ENCODE results near the gene ALPL. TPM values are rescaled to one million over a fixed set of nuclear protein-coding genes. Genes with fewer than 3 reads are reported as not detected.
A peak's percentile ranks its signal among the peaks of the same experiment; 100 is the strongest.

ALPL gene
- polyA plus RNA-seq, 3 donors from 2014 or later: not detected

DNA sequence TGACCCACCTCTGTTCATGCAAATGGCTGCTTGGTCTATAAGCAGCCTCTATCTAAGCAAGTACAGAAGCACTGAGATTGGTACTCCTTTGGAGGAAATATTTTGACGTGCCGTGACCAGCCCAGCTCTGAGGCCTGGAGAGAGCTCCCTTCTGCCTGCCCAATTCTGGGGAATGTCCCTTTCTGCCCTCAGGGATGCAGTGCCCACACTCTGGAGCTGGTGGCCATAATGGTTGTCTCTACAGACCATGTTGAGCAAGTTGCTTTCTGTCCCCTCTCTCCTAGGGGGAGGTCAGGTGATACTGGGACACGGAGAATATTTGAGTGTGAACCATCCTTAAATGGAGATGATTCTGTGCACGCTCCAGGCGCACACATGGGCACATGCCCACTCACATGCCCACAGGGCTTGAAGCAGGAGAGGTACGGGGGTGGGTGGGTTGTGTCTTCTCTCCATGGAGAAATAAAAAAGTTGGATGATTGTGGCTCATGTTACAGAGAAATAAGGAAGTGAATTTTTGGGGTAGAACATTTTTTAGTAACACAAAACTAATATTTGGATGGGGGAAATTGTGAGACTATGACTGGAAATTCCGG is 13.9 kb upstream of the ALPL start:
- no peak for DNase-seq
- H3K9me3 Mint-ChIP-seq: no peaks in the 10 kb centered on the region
- H3K27me3 Mint-ChIP-seq (ENCODE audit: low read depth in 3 of 3): peaks cover 3 to 13% (median 8%) of the 10 kb centered on the region in 3 donors
- no peak overlapping the region for H3K27ac Mint-ChIP-seq
- H3K4me3 Mint-ChIP-seq: no peak overlapping the region
- H3K36me3 Mint-ChIP-seq: no peaks in the 10 kb centered on the region
- no peaks in the 10 kb centered on the region for H3K4me1 Mint-ChIP-seq

- H3K4me1 Mint-ChIP-seq: no peaks in the 10 kb centered on the region
- H3K27me3 Mint-ChIP-seq (ENCODE audit: low read depth in 3 of 3): peaks cover 3 to 13% (median 6%) of the 10 kb centered on the region in 3 donors
Measured at GRCh38 chr1:21496063-21496462, 13.2 kb upstream of the ALPL start.

GRCh38 chr1:21496886-21497285 is 12.3 kb upstream of the ALPL start:
- DNase-seq: no peak
- no peak overlapping the region for H3K4me3 Mint-ChIP-seq
- no peaks in the 10 kb centered on the region for H3K36me3 Mint-ChIP-seq
- no peaks in the 10 kb centered on the region for H3K9me3 Mint-ChIP-seq
- H3K27me3 Mint-ChIP-seq (ENCODE audit: low read depth in 3 of 3): peaks cover 3 to 13% (median 6%) of the 10 kb centered on the region in 3 donors
- no peaks in the 10 kb centered on the region for H3K4me1 Mint-ChIP-seq
- no peak overlapping the region for H3K27ac Mint-ChIP-seq

More at GRCh38 chr1:21496063-21496462, 13.2 kb upstream of the ALPL start:
- no peak overlapping the region for H3K4me3 Mint-ChIP-seq
- DNase-seq: no peak
- no peaks in the 10 kb centered on the region for H3K9me3 Mint-ChIP-seq
- H3K36me3 Mint-ChIP-seq: no peaks in the 10 kb centered on the region
- H3K27ac Mint-ChIP-seq: no peak overlapping the region

GRCh38 chr1:21497466-21498061 is 11.7 kb upstream of the ALPL start:
- Mint-ChIP-seq H3K9me3 (no peaks in the 10 kb centered on the region), H3K4me3 (no peak overlapping the region), H3K27ac (no peak overlapping the region), H3K27me3 (ENCODE audit: low read depth in 3 of 3) (peaks cover 3 to 8% (median 6%) of the 10 kb centered on the region in 3 donors), H3K4me1 (no peaks in the 10 kb centered on the region), H3K36me3 (no peaks in the 10 kb centered on the region)
- DNase-seq: no peak

- H3K27ac Mint-ChIP-seq: no peak overlapping the region
- H3K27me3 Mint-ChIP-seq (ENCODE audit: low read depth in 3 of 3): peaks cover 3 to 4% (median 4%) of the 10 kb centered on the region in 3 donors
- no peak overlapping the region for H3K4me3 Mint-ChIP-seq
- no peak for DNase-seq
- H3K9me3 Mint-ChIP-seq: no peaks in the 10 kb centered on the region
- H3K36me3 Mint-ChIP-seq: no peaks in the 10 kb centered on the region
- no peaks in the 10 kb centered on the region for H3K4me1 Mint-ChIP-seq
Measured at GRCh38 chr1:21499283-21499950, 9.8 kb upstream of the ALPL start.

GRCh38 chr1:21503706-21504377 is 5.4 kb upstream of the ALPL start:
- H3K9me3 Mint-ChIP-seq: no peaks in the 10 kb centered on the region

DNA sequence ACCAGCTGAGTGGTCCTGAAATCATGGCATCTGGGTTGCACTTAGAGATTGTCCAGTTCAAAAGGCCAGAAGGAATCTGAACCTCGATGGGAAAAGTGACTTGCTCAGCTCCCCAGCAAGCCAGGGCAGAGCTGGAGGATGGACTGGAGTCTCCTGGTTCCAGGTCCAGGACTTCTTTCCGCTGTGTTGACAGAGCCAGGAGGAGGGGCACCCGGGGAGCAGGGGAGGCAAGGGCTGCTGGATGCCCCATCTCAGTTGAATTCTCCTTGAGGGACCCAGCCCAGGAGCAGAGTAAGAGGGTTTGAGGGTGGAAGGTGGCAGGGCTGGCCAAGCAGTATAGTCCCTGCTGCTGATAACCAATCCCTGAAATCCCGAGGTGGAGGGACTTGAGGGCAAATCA is 2.4 kb upstream of the ALPL start:
- no peak overlapping the region for H3K27ac Mint-ChIP-seq
- H3K36me3 Mint-ChIP-seq: no peaks in the 10 kb centered on the region
- no peaks in the 10 kb centered on the region for H3K9me3 Mint-ChIP-seq
- DNase-seq: no peak
- H3K4me3 Mint-ChIP-seq: no peak overlapping the region
- H3K4me1 Mint-ChIP-seq: peaks cover 4 to 13% of the 10 kb centered on the region in 2 donors
- H3K27me3 Mint-ChIP-seq (ENCODE audit: low read depth in 3 of 3): peaks cover 0 to 31% (median 15%) of the 10 kb centered on the region in 3 donors

More at GRCh38 chr1:21503706-21504377, 5.4 kb upstream of the ALPL start:
- H3K27me3 Mint-ChIP-seq (ENCODE audit: low read depth in 3 of 3): peaks cover 0 to 17% (median 9%) of the 10 kb centered on the region in 3 donors
- H3K4me3 Mint-ChIP-seq: no peak overlapping the region
- DNase-seq: no peak
- peaks cover 2 to 4% of the 10 kb centered on the region in 2 donors for H3K4me1 Mint-ChIP-seq
- H3K36me3 Mint-ChIP-seq: no peaks in the 10 kb centered on the region
- no peak overlapping the region for H3K27ac Mint-ChIP-seq

- DNase-seq: no peak
- Mint-ChIP-seq H3K27me3 (ENCODE audit: low read depth in 3 of 3) (peaks cover 0 to 34% (median 15%) of the 10 kb centered on the region in 3 donors), H3K4me1 (peaks cover 4 to 13% of the 10 kb centered on the region in 2 donors), H3K9me3 (no peaks in the 10 kb centered on the region), H3K36me3 (no peaks in the 10 kb centered on the region), H3K27ac (no peak overlapping the region), H3K4me3 (peak overlapping the region in 2 of 5 donors; percentile 9 to 21)
Measured at GRCh38 chr1:21507511-21508270, 1.5 kb upstream of the ALPL start.

DNA sequence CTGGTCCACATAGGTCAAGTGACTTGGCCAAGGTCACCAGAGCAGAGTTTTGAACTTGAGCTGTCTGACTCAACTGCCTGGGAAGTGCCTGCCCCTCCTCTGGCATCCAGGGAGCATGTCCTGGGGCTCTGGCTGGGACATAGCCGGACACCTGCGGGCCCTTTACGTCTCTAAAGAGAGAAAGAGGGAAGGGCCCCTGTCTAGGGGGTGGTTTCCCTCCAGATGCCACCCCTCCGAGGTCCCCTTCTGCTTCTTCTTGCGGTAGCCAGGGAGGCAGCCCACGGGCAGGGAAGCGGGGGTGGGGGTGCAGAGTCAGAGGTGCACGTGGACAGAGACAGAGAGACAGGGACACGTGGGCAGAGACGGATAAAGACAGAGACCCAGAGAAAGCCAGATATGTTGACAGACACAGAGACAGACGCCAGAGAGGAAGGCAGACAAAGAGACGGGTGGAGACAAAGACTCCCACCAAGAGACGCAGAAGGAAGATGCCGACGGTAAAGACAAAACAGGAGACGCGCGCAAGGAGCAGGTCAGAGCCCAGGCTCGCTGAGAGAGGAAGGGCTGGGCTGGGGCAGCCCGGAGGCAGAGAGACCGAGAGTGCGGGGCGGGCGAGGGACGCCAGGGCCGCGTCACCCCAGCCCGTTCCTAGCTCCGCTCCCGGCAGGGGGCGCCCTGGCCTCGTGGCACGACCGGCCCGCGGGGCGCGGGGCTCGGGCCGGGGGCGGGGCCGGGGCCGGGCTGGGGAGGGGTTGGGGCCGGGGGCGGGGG is 458 bp upstream of the ALPL start:
- peak overlapping the region; percentile 5 to 75 (median 67) for H3K4me3 Mint-ChIP-seq
- H3K9me3 Mint-ChIP-seq: no peaks in the 10 kb centered on the region
- peak; percentile 25 to 29 (median 28) for DNase-seq
- no peak overlapping the region for H3K27ac Mint-ChIP-seq
- H3K27me3 Mint-ChIP-seq (ENCODE audit: low read depth in 3 of 3): peaks cover 0 to 33% (median 15%) of the 10 kb centered on the region in 3 donors
- peaks cover 4 to 13% of the 10 kb centered on the region in 2 donors for H3K4me1 Mint-ChIP-seq
- no peaks in the 10 kb centered on the region for H3K36me3 Mint-ChIP-seq

GRCh38 chr1:21510113-21510493 is 880 bp downstream of the ALPL start:
- Mint-ChIP-seq H3K9me3 (no peaks in the 10 kb centered on the region), H3K4me1 (peaks cover 4 to 13% of the 10 kb centered on the region in 2 donors), H3K27me3 (ENCODE audit: low read depth in 3 of 3) (peaks cover 0 to 31% (median 15%) of the 10 kb centered on the region in 3 donors), H3K27ac (no peak overlapping the region), H3K4me3 (peak overlapping the region in 3 of 5 donors; percentile 26 to 57 (median 32)), H3K36me3 (no peaks in the 10 kb centered on the region)
- no peak for DNase-seq

DNA sequence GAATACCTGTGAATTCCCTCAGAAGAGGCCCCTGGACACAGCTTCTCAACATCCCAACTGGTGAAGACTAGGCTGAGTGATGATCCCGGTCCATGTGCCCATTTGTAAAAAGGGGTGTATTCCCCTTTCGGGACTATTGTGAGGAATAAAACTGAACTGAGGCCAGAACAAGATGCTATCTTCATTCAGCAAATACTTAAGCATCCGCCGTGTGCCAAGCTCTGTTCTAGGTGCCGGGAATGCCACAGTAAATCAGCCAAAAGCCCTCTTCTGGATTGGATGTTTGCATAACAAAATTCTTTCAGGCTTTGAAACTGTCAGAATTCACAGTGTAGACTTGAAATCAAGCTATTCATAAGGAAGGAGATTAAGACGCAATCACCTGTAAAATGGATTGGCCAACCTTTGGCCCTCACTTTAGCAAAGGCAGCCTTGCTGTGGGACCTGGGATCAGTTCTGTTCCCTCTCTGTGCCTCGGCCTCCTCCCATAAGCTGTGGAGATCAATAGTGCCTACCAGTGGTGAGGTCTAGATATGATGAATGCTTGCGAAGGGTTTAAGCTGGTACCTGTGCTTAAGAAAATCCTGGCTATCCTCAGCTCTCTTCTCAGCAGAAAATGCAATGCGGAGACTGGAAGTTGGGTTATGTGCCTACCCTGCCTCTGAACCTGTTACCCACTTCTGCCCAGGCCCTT is 1.8 kb downstream of the ALPL start:
- Mint-ChIP-seq H3K27me3 (ENCODE audit: low read depth in 3 of 3) (peaks cover 0 to 31% (median 15%) of the 10 kb centered on the region in 3 donors), H3K4me1 (peaks cover 4 to 13% of the 10 kb centered on the region in 2 donors), H3K36me3 (no peaks in the 10 kb centered on the region), H3K4me3 (peak overlapping the region in 2 of 5 donors; percentile 32 to 57), H3K9me3 (no peaks in the 10 kb centered on the region), H3K27ac (no peak overlapping the region)
- no peak for DNase-seq

All from immature natural killer cell (primary cell).